ENCODE data around the gene DNAJB8. TPM values are rescaled to one million over a fixed set of nuclear protein-coding genes. Genes with fewer than 3 reads are reported as not detected.

The DNAJB8 gene
- polyA plus RNA-seq, 1 experiment: not detected

DNA sequence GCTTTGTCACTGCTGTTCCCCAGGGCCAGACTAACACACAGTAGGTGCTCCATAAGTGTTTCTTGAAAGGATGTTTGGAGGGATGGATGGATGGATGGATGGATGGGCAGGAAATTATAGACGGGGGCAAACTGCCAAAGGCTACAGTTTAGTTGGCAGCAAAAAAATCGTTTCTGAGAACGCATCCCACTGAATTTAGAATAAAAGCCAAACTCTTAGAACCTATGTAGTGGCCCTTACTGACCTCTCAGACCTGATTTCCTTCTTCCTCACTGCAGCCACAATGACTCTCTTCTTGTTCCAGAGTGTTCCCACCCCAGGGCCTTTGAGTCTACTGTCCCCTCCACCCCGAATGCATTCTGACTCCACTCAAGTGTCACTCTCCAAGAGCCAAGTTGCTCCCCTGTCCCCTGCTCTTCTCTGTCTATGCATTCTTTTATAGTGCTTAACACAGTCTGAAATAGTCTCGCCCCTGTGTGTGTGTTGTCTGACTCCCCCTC, 31.5 kb upstream of the DNAJB8 start:
- Histone ChIP-seq H3K27me3 (ENCODE audit: control insufficient read depth, insufficient read depth, low read length) (no peaks in the 10 kb centered on the region; the same call in 1 of the 2 replicates), H3K36me3 (ENCODE audit: control insufficient read depth, insufficient read depth, low read length) (peaks cover 2% of the 10 kb centered on the region; the same call in 1 of the 2 replicates), H3K4me3 (ENCODE audit: low read depth, low read length) (no peak overlapping the region; the same call in 1 of the 2 replicates)
- TF ChIP-seq, protein P1, sequence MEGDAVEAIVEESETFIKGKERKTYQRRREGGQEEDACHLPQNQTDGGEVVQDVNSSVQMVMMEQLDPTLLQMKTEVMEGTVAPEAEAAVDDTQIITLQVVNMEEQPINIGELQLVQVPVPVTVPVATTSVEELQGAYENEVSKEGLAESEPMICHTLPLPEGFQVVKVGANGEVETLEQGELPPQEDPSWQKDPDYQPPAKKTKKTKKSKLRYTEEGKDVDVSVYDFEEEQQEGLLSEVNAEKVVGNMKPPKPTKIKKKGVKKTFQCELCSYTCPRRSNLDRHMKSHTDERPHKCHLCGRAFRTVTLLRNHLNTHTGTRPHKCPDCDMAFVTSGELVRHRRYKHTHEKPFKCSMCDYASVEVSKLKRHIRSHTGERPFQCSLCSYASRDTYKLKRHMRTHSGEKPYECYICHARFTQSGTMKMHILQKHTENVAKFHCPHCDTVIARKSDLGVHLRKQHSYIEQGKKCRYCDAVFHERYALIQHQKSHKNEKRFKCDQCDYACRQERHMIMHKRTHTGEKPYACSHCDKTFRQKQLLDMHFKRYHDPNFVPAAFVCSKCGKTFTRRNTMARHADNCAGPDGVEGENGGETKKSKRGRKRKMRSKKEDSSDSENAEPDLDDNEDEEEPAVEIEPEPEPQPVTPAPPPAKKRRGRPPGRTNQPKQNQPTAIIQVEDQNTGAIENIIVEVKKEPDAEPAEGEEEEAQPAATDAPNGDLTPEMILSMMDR (IDR thresholded peaks at IDR 0.05; ENCODE audit: insufficient read depth, low read depth, low read length): no peak
- POLR2A ChIA-PET: interaction anchor here (0.5 kb wide), 1 partner anchor 437 kb away, joined by 3 read pairs; no protein-coding TSS in a partner anchor
- DNase-seq (ENCODE audit: low read depth): no peak
- CTCF ChIA-PET: interaction anchor here (1.0 to 5.3 kb wide), 11 partner anchors 9 to 399 kb away, joined by 3 to 60 read pairs (median 4); no protein-coding TSS in a partner anchor

DNA sequence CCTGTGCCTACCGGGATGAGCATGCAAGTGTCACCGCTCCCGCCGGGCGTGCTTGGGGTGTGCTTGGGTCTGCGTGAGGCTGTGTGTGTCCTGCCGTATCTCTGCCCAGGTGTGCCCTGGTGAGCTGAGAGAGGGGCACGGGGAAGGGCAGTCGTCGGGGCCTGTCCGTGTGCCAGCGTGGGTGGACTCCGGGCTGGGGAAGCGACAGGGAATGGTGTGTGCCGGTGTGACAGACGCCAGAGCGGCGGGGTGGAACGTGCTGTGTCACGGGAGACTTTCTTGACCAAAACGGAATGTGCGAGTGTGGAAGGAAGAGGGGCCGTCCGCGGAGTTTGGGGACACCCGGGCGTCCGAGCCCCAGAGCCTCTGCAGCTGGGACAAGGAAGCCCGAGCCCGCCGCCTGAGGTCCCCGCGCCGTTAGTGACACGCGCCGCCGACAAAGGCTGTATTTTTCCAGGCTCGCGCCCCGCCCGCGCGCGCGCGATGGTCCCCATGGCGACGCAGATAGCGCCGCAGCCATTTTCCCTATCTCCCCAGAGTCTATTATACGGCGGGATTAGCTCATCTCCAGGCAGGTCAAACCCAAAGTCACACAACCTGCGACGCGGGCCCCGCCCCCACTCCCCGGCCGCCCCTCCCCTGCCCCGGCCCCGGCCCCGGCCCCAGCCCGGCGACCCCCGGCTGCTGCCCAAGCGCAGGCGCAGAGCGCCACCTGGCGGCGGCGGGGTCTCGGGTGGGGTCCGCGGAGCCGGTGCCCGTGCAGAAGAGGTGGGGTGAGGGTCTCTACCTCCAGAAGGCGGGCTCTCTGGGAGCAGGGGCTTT, 30.8 kb upstream of the DNAJB8 start:
- ChIA-PET POLR2A (interaction anchor here (0.5 kb wide), 1 partner anchor 437 kb away, joined by 3 read pairs; no protein-coding TSS in a partner anchor), CTCF (interaction anchor here (0.6 to 5.3 kb wide), 19 partner anchors 8 to 398 kb away, joined by 3 to 60 read pairs (median 4); no protein-coding TSS in a partner anchor)
- Histone ChIP-seq H3K27me3 (ENCODE audit: control insufficient read depth, insufficient read depth, low read length) (no peaks in the 10 kb centered on the region; the same call in 1 of the 2 replicates), H3K4me3 (ENCODE audit: low read depth, low read length) (peak overlapping the region; percentile 47), H3K36me3 (ENCODE audit: control insufficient read depth, insufficient read depth, low read length) (peaks cover 2% of the 10 kb centered on the region; the same call in 1 of the 2 replicates)
- DNase-seq (ENCODE audit: low read depth): no peak
- TF ChIP-seq, protein P1 (IDR thresholded peaks at IDR 0.05; ENCODE audit: insufficient read depth, low read depth, low read length): peak; percentile 68

DNA sequence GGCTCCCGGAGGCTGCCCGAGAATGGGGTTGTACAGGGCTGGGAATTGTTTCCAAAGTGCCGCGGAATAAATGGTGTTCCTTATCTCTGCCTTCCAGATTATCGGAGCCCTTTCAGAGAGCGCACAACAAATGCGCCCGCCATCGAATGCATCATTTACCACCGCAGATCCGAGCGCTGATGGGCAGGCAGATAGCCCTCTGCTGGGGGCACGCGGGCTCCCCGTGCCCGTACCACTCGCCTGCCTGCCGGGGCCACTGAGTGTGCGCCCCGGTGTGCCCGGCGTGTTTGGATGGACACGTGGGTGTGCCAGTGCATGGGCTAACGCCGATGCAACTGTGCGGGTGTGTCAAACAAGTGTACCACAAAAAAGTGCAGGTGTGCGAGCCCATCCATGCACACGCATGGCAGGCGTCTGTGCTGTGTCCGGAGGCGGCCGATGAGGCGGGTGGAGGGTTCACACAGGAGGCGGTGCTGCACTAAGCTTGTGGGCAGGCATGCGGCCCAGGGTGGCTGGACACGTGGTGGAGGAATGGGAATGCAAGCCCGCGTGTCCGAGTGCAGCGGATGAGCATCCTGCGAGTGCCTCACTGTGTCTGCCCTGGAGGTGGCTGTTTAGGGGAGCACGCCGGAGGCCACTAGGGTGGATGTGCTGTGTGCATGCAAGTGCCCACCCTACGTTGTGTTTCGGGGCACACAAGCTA, 30.1 kb upstream of the DNAJB8 start:
- Histone ChIP-seq H3K36me3 (ENCODE audit: control insufficient read depth, insufficient read depth, low read length) (peaks cover 2% of the 10 kb centered on the region), H3K27me3 (ENCODE audit: control insufficient read depth, insufficient read depth, low read length) (no peaks in the 10 kb centered on the region; the same call in 1 of the 2 replicates), H3K4me3 (ENCODE audit: low read depth, low read length) (no peak overlapping the region)
- TF ChIP-seq, protein P1 (IDR thresholded peaks at IDR 0.05; ENCODE audit: insufficient read depth, low read depth, low read length): no peak
- no peak for DNase-seq (ENCODE audit: low read depth)
- ChIA-PET CTCF (interaction anchor here (0.6 to 5.3 kb wide), 18 partner anchors 8 to 398 kb away, joined by 3 to 60 read pairs (median 4); no protein-coding TSS in a partner anchor), POLR2A (no interaction called here)

DNA sequence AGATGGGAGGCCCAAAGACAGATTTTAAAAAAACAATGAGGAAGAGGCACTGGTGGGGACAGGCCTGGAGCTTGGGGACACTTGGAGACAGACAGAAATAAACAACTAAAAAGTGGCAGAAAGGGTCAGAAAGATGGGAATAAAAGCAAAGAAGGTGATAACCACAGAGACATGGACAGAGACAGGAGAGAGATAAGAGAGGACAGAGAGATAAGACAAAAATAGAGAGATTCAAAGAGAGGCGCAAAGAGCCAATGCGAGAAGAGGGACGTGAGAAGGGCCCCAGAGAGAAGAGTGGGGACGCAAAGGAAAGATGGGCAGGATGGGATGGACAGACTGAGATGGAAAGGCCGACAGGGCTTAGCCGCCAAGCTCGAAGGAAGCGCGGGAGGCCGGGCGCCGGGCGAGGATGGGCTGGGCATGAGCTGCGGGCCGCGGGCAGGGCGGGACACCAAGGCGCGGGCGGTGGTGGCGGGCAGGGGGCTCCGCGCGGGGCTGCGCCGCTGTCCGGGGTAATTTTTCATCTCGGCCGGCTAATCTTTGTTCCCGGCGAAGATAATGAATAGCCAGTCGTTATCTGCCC, 29.4 kb upstream of the DNAJB8 start:
- H3K4me3 ChIP-seq (ENCODE audit: low read depth, low read length): no peak overlapping the region
- CTCF ChIA-PET: interaction anchor here (1.0 to 5.3 kb wide), 8 partner anchors 13 to 328 kb away, joined by 3 to 60 read pairs (median 8); no protein-coding TSS in a partner anchor
- H3K27me3 ChIP-seq (ENCODE audit: control insufficient read depth, insufficient read depth, low read length): no peaks in the 10 kb centered on the region; the same call in 1 of the 2 replicates
- peaks cover 2% of the 10 kb centered on the region for H3K36me3 ChIP-seq (ENCODE audit: control insufficient read depth, insufficient read depth, low read length)
- DNase-seq (ENCODE audit: low read depth): no peak
- POLR2A ChIA-PET: no interaction called here
- TF ChIP-seq, protein P1 (IDR thresholded peaks at IDR 0.05; ENCODE audit: insufficient read depth, low read depth, low read length): no peak
